NCI-H1417 treated with DMSO at 0.1 percent for 48 hours (cell line): ENCODE data around the gene MBOAT2.
"Not testable (repeated sequence)": the region's sequence is repeated elsewhere in the genome, so short reads cannot be mapped to it uniquely, and the experiment has no call there.

Source experiments
- DNase-seq: peaks from one replicate; lab custom pipeline; 2025; lab: John Stamatoyannopoulos, UW

Gene MBOAT2

GRCh38 chr2:8993196-8993901, 10.1 kb downstream of the MBOAT2 start:
- DNase-seq: no peak

GRCh38 chr2:8992643-8993042, 10.8 kb downstream of the MBOAT2 start:
- DNase-seq: no peak

- DNase-seq: no peak
Observed at GRCh38 chr2:8989536-8990079, 13.9 kb downstream of the MBOAT2 start.

GRCh38 chr2:8987410-8987809, 16.1 kb downstream of the MBOAT2 start:
- DNase-seq: no peak

GRCh38 chr2:8986327-8986976, 17.0 kb downstream of the MBOAT2 start:
- no peak for DNase-seq

GRCh38 chr2:8985561-8986326, 17.7 kb downstream of the MBOAT2 start:
- DNase-seq: no peak

- no peak for DNase-seq
Observed at GRCh38 chr2:8984855-8985254, 18.6 kb downstream of the MBOAT2 start.

- DNase-seq: no peak
Observed at GRCh38 chr2:8984157-8984556, 19.3 kb downstream of the MBOAT2 start.

- DNase-seq: no peak
Observed at GRCh38 chr2:8983571-8983970, 19.9 kb downstream of the MBOAT2 start.

GRCh38 chr2:8981876-8982275, 21.6 kb downstream of the MBOAT2 start:
- DNase-seq: no peak

- DNase-seq: no peak
Observed at GRCh38 chr2:8980096-8980495, 23.4 kb downstream of the MBOAT2 start.

- DNase-seq: no peak
Observed at GRCh38 chr2:8977758-8978157, 25.7 kb downstream of the MBOAT2 start.

- DNase-seq: no peak
Observed at GRCh38 chr2:8976442-8977259, 26.8 kb downstream of the MBOAT2 start.

- no peak for DNase-seq
Observed at GRCh38 chr2:8974016-8974415, 29.5 kb downstream of the MBOAT2 start.

- not testable (repeated sequence) for DNase-seq
Observed at GRCh38 chr2:8973017-8973416, 30.5 kb downstream of the MBOAT2 start.

- not testable (repeated sequence) for DNase-seq
Observed at GRCh38 chr2:8972535-8972934, 30.9 kb downstream of the MBOAT2 start.

- DNase-seq: not testable (repeated sequence)
Observed at GRCh38 chr2:8969348-8969747, 34.1 kb downstream of the MBOAT2 start.

- DNase-seq: no peak
Observed at GRCh38 chr2:8966123-8966908, 37.2 kb downstream of the MBOAT2 start.

GRCh38 chr2:8965216-8965969, 38.1 kb downstream of the MBOAT2 start:
- DNase-seq: no peak

GRCh38 chr2:8962890-8963289, 40.6 kb downstream of the MBOAT2 start:
- no peak for DNase-seq
